Measurements from ENCODE around the gene TWNK.

TWNK gene

DNA sequence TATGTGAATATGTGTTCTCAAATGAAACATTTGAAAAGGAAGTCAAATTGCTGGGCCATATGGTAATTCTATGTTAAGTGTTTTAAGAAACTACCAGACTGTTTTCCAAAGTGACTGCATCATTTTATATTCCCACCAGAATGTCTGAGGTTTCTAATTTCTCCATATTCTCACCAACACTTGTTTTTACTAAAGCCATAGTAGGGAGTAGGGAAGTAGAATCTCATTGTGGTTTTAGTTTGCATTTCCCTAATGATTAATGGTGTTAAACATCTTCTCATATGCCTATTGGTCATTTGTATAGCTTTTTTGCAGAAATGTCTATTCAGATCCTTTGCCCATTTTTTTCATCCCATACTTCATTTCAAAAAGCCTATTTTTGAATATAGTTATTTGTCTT, 27.1 kb upstream of the TWNK start:
- Histone ChIP-seq H3K27ac (replicated peaks) (no peak overlapping the region), H3K4me3 (replicated peaks; ENCODE audit: insufficient read depth, low read length) (no peak overlapping the region), H3K27me3 (ENCODE audit: insufficient read depth, poor library complexity, severe bottlenecking) (no peaks in the 10 kb centered on the region)
- no peak for DNase-seq (ENCODE audit: low read depth in 1 of 2, low spot score in 1 of 2)
- TF ChIP-seq, protein P1, sequence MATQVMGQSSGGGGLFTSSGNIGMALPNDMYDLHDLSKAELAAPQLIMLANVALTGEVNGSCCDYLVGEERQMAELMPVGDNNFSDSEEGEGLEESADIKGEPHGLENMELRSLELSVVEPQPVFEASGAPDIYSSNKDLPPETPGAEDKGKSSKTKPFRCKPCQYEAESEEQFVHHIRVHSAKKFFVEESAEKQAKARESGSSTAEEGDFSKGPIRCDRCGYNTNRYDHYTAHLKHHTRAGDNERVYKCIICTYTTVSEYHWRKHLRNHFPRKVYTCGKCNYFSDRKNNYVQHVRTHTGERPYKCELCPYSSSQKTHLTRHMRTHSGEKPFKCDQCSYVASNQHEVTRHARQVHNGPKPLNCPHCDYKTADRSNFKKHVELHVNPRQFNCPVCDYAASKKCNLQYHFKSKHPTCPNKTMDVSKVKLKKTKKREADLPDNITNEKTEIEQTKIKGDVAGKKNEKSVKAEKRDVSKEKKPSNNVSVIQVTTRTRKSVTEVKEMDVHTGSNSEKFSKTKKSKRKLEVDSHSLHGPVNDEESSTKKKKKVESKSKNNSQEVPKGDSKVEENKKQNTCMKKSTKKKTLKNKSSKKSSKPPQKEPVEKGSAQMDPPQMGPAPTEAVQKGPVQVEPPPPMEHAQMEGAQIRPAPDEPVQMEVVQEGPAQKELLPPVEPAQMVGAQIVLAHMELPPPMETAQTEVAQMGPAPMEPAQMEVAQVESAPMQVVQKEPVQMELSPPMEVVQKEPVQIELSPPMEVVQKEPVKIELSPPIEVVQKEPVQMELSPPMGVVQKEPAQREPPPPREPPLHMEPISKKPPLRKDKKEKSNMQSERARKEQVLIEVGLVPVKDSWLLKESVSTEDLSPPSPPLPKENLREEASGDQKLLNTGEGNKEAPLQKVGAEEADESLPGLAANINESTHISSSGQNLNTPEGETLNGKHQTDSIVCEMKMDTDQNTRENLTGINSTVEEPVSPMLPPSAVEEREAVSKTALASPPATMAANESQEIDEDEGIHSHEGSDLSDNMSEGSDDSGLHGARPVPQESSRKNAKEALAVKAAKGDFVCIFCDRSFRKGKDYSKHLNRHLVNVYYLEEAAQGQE (IDR thresholded peaks at IDR 0.05; ENCODE audit: insufficient replicate concordance, low read depth), result no peak
- no peak for TF ChIP-seq SPI1 (IDR thresholded peaks at IDR 0.05; ENCODE audit: borderline replicate concordance, low read depth)
- no peak for TF ChIP-seq GABPA (IDR thresholded peaks at IDR 0.05; ENCODE audit: low read depth)
- TF ChIP-seq, protein P2, sequence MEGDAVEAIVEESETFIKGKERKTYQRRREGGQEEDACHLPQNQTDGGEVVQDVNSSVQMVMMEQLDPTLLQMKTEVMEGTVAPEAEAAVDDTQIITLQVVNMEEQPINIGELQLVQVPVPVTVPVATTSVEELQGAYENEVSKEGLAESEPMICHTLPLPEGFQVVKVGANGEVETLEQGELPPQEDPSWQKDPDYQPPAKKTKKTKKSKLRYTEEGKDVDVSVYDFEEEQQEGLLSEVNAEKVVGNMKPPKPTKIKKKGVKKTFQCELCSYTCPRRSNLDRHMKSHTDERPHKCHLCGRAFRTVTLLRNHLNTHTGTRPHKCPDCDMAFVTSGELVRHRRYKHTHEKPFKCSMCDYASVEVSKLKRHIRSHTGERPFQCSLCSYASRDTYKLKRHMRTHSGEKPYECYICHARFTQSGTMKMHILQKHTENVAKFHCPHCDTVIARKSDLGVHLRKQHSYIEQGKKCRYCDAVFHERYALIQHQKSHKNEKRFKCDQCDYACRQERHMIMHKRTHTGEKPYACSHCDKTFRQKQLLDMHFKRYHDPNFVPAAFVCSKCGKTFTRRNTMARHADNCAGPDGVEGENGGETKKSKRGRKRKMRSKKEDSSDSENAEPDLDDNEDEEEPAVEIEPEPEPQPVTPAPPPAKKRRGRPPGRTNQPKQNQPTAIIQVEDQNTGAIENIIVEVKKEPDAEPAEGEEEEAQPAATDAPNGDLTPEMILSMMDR (IDR thresholded peaks at IDR 0.05; ENCODE audit: insufficient read depth, low read length), result no peak
- no peak for TF ChIP-seq POLR2AphosphoS5 (IDR thresholded peaks at IDR 0.05; ENCODE audit: low read depth)

DNA sequence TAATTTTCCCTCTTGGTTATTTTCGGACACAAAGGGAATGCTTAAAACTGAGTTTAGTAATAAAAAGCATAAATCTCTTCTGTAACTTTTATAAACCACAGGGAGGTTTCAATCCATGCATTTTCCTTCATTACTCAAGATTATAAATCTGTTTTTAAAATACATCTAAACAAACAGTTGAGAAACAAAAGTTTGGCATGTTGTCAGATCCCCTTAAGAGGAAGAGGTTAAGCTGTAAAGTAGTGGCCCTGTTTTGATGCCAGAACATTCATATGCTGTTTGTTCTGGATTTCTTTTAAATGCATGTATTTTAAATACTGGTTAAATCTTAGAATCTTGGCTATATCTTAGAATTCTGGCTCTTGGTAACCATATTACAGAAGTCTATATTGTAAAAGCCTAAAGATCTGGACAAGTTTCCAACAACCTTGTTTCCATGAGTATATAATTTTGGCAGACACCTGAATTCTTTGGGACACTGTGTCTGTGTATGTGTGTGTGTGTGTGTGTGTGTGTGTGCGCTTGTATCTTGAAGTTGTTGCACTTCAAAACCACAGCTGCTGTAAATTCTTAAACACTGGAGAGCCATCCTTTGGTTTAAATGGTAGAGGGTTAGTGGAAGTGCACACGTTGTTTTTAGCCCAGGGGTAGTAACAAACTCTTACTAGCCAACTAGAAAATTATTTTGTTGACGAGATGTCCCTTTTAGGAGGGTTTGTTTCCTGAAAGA, 24.8 kb upstream of the TWNK start:
- no peak for DNase-seq (ENCODE audit: low read depth in 1 of 2, low spot score in 1 of 2)

DNA sequence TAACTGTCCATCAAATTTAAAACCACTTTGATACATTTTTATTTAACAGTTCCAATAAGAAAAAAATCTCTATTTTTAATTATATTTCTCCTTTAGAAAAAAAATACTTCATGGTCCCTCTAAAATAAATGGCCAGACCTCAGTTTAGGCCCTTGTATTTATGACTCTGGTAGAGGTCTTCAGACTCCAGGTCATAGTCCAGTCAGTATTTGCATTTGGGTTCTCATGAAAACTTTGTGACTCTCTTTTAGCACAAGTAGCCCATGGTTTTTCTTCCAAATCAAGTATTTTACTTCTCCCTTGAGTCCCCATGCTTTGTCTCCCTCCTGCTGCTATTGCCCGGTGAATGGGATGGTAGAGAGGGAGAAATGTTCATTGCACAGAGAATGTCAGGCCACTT, 23.5 kb upstream of the TWNK start:
- Histone ChIP-seq H3K27ac (replicated peaks) (no peak overlapping the region), H3K27me3 (ENCODE audit: insufficient read depth, poor library complexity, severe bottlenecking) (no peaks in the 10 kb centered on the region), H3K4me3 (replicated peaks; ENCODE audit: insufficient read depth, low read length) (no peak overlapping the region)
- no peak for TF ChIP-seq POLR2AphosphoS5 (IDR thresholded peaks at IDR 0.05; ENCODE audit: low read depth)
- TF ChIP-seq SPI1 (IDR thresholded peaks at IDR 0.05; ENCODE audit: borderline replicate concordance, low read depth), result no peak
- no peak for TF ChIP-seq GABPA (IDR thresholded peaks at IDR 0.05; ENCODE audit: low read depth)
- TF ChIP-seq, protein P1 (IDR thresholded peaks at IDR 0.05; ENCODE audit: insufficient replicate concordance, low read depth), result no peak
- DNase-seq (ENCODE audit: low read depth in 1 of 2, low spot score in 1 of 2), result no peak

More for the DNA sequence above, 24.8 kb upstream of the TWNK start:
- TF ChIP-seq GABPA (IDR thresholded peaks at IDR 0.05; ENCODE audit: low read depth), result no peak
- TF ChIP-seq, protein P1 (IDR thresholded peaks at IDR 0.05; ENCODE audit: insufficient replicate concordance, low read depth), result no peak
- TF ChIP-seq SPI1 (IDR thresholded peaks at IDR 0.05; ENCODE audit: borderline replicate concordance, low read depth), result no peak
- TF ChIP-seq, protein P2 (IDR thresholded peaks at IDR 0.05; ENCODE audit: insufficient read depth, low read length), result no peak
- TF ChIP-seq POLR2AphosphoS5 (IDR thresholded peaks at IDR 0.05; ENCODE audit: low read depth), result no peak
- Histone ChIP-seq H3K27ac (replicated peaks) (no peak overlapping the region), H3K27me3 (ENCODE audit: insufficient read depth, poor library complexity, severe bottlenecking) (no peaks in the 10 kb centered on the region), H3K4me3 (replicated peaks; ENCODE audit: insufficient read depth, low read length) (no peak overlapping the region)

Data from HL-60 (cell line).